HepG2 (cell line): ENCODE results near the gene KLC3. TPM values are rescaled to one million over a fixed set of nuclear protein-coding genes. Genes with fewer than 3 reads are reported as not detected.
A peak's percentile ranks its signal among the peaks of the same experiment; 100 is the strongest.

Experiments
- ATAC-seq: fragments of 200-7000 bp; cut with Tn5 transposase; 3 replicates; pipeline ENCODE4 v1.9.1; 2020; ENCODE audit warnings: mild to moderate bottlenecking, moderate library complexity
- BruUV-seq: library from RNA; stranded (reverse); fragments of 400-500 nt; replicated peaks from 2 replicates; lab custom pipeline; 2021; lab: Mats Ljungman, UMichigan
- CTCF ChIA-PET: fragments of 300-600 bp; formaldehyde crosslinking; extraction: SDS; loops from one replicate; lab custom pipeline; 2021; ENCODE audit warnings: low total read pairs, inconsistent platforms, low intra/inter-chr PET ratio; lab: Yijun Ruan, JAX
- POLR2A ChIA-PET: fragments of 350-600 bp; sonication (Branson Sonifier 250); formaldehyde crosslinking; loops from one replicate; lab custom pipeline; 2020; ENCODE audit warnings: antibody characterized with exemption, inconsistent platforms; lab: Yijun Ruan, JAX
- DNase-seq: peaks from one replicate; pipeline ENCODE4 v3.0.0-alpha.2; 2015; ENCODE audit warnings: low spot score
- FAIRE-seq: peaks from 3 replicates; lab custom pipeline; 2011; peaks lifted over from hg19 to GRCh38; lab: Jason Lieb, UNC
- H2AFZ ChIP-seq: one replicate; pipeline ENCODE4 v1.6.1; 2011; ENCODE audit warnings: low read length, inconsistent platforms
- H3K27ac ChIP-seq: fragments of 300-600 bp; 3 replicates; pipeline ENCODE4 v1.8.0; 2011; ENCODE audit warnings: mixed run types, mild to moderate bottlenecking, mixed read lengths, low read length, inconsistent platforms; ENCODE audit not compliant: insufficient read depth; ENCODE audit errors: extremely low read length
- H3K27me3 ChIP-seq, 2 experiments: fragments of 200-600 bp in 1 of 2; 2 replicates in 1 of 2; 3 replicates in 1 of 2; pipeline versions ENCODE4 v1.6.0 to v1.8.0; 2011; ENCODE audit warnings: low read length in 2 of 2, mild to moderate bottlenecking in 2 of 2, moderate library complexity in 2 of 2, inconsistent platforms in 1 of 2; ENCODE audit not compliant: insufficient read depth in 2 of 2, control insufficient read depth in 1 of 2
- H3K36me3 ChIP-seq, 2 experiments: fragments of 200-600 bp in 1 of 2; replicated peaks in 1 of 2; 2 replicates in 1 of 2; 3 replicates in 1 of 2; pipeline versions ENCODE4 v1.5.1 to v1.8.0; 2011; ENCODE audit warnings: low read length in 2 of 2, inconsistent platforms in 1 of 2; ENCODE audit not compliant: insufficient read depth in 2 of 2, control insufficient read depth in 1 of 2
- H3K4me1 ChIP-seq: 2 replicates; pipeline ENCODE4 v1.5.1; 2012; ENCODE audit warnings: low read length, inconsistent platforms; ENCODE audit not compliant: insufficient read depth
- H3K4me2 ChIP-seq: 2 replicates; pipeline ENCODE4 v1.6.0; 2011; ENCODE audit warnings: low read depth, low read length, inconsistent platforms
- H3K4me3 ChIP-seq, 3 experiments: fragments of 200-600 bp in 1 of 3; sonication (generic), shearing (Covaris generic) in 1 of 3; replicated peaks in 1 of 3; 2 replicates each; pipeline ENCODE4 v1.5.1; 2011 to 2016; ENCODE audit warnings: low read length in 3 of 3, inconsistent platforms in 2 of 3, low read depth in 2 of 3, mild to moderate bottlenecking in 2 of 3, control low read depth in 1 of 3, mixed read lengths in 1 of 3; ENCODE audit not compliant: insufficient read depth in 1 of 3
- H3K79me2 ChIP-seq: one replicate; pipeline ENCODE4 v1.6.1; 2011; ENCODE audit warnings: low read length, inconsistent platforms; ENCODE audit not compliant: insufficient read depth
- H3K9ac ChIP-seq: 2 replicates; pipeline ENCODE4 v1.6.0; 2011; ENCODE audit warnings: mild to moderate bottlenecking, low read depth, low read length, inconsistent platforms; ENCODE audit not compliant: insufficient read depth
- H3K9me3 ChIP-seq: 2 replicates; pipeline ENCODE4 v1.5.1; 2012; ENCODE audit warnings: mild to moderate bottlenecking, low read length
- H4K20me1 ChIP-seq: 2 replicates; pipeline ENCODE4 v1.6.0; 2011; ENCODE audit warnings: inconsistent platforms, mild to moderate bottlenecking, low read length, moderate library complexity; ENCODE audit not compliant: insufficient read depth
- CCDC6 ChIP-seq: sonication (generic); formaldehyde crosslinking; IDR thresholded peaks from 2 replicates; pipeline ENCODE4 v1.8.1; 2022; ENCODE audit warnings: mild to moderate bottlenecking, missing genetic modification reagents, moderate library complexity
- CREM ChIP-seq, 2 experiments: sonication (generic) in 1 of 2; formaldehyde crosslinking in 1 of 2; IDR thresholded peaks; 2 replicates each; pipeline versions ENCODE4 v1.4.0 to v1.6.1; 2016 to 2020; ENCODE audit warnings: antibody characterized with exemption in 1 of 2, mild to moderate bottlenecking in 1 of 2, missing genetic modification reagents in 1 of 2
- ELF3 ChIP-seq: IDR thresholded peaks from 2 replicates; pipeline ENCODE4 v1.6.1; 2016; ENCODE audit warnings: missing genetic modification reagents, missing compliant biosample characterization
- MTA1 ChIP-seq: sonication (generic); formaldehyde crosslinking; IDR thresholded peaks from 2 replicates; pipeline ENCODE4 v1.4.0; 2020; ENCODE audit warnings: missing genetic modification reagents, mild to moderate bottlenecking, borderline replicate concordance
- NFYB ChIP-seq: sonication (generic); formaldehyde crosslinking; IDR thresholded peaks from 2 replicates; pipeline ENCODE4 v1.4.0; 2020; ENCODE audit warnings: missing genetic modification reagents
- NFYC ChIP-seq: IDR thresholded peaks from 2 replicates; pipeline ENCODE4 v1.6.1; 2016; ENCODE audit warnings: missing genetic modification reagents, missing compliant biosample characterization
- RBM39 ChIP-seq: fragments of 200-400 bp; formaldehyde crosslinking; IDR thresholded peaks from one replicate; pipeline ENCODE4 v1.6.1; 2018; ENCODE audit warnings: antibody characterized with exemption, mild to moderate bottlenecking, low read depth, low read length; ENCODE audit not compliant: poor library complexity, severe bottlenecking
- SALL2 ChIP-seq: sonication (generic); formaldehyde crosslinking; IDR thresholded peaks from 2 replicates; pipeline ENCODE4 v1.8.1; 2023; ENCODE audit warnings: mild to moderate bottlenecking, missing genetic modification reagents, inconsistent platforms
- ZFP36 ChIP-seq: fragments of 150-350 bp; IDR thresholded peaks from 2 replicates; pipeline ENCODE4 v1.6.1; 2018; ENCODE audit warnings: borderline replicate concordance, low read length, low read depth; ENCODE audit not compliant: partially characterized antibody
- ZMYM3 ChIP-seq: sonication (generic); formaldehyde crosslinking; IDR thresholded peaks from 2 replicates; pipeline ENCODE4 v1.5.1; 2020; ENCODE audit warnings: mild to moderate bottlenecking, missing genetic modification reagents
- ZNF121 ChIP-seq: sonication (generic); formaldehyde crosslinking; IDR thresholded peaks from 2 replicates; pipeline ENCODE4 v1.5.0; 2020; ENCODE audit warnings: mild to moderate bottlenecking, missing genetic modification reagents
- ZNF460 ChIP-seq: sonication (generic); formaldehyde crosslinking; IDR thresholded peaks from 2 replicates; pipeline ENCODE4 v1.5.1; 2020; ENCODE audit warnings: missing genetic modification reagents, mild to moderate bottlenecking, borderline replicate concordance
- ZNF768 ChIP-seq: sonication (generic); formaldehyde crosslinking; IDR thresholded peaks from 2 replicates; pipeline ENCODE4 v1.4.0; 2020; ENCODE audit warnings: missing genetic modification reagents
- WGBS: methylation state at CpG from one replicate; pipeline ENCODE4 v1.1.6; 2017; ENCODE audit warnings: low lambda C conversion rate; 5-methylcytosine and 5-hydroxymethylcytosine counted together
- in situ Hi-C: cut with HindIII; loops from 2 replicates; pipeline ENCODE4 v1.10.0; 2017; ENCODE audit warnings: low pct_unique_long_range_greater_than_20kb; ENCODE audit not compliant: extremely low pct_ligation_motif_present
- intact Hi-C: fragments of 100-400 bp; cut with micrococcal nuclease; formaldehyde crosslinking; loops from one replicate; pipeline ENCODE4 v1.10.0; 2022; ENCODE audit not compliant: unreplicated experiment
- polyA plus RNA-seq, 8 experiments: library from polyadenylated mRNA; depleted of rRNA in 3 of 8; stranded (reverse) in 7 of 8; unstranded in 1 of 8; fragments of >200 nt; fragmentation: Illumina TruSeq in 4 of 8; extraction: Trizol in 4 of 8; gene quantifications; 2 replicates each; pipeline versions ENCODE4 v1.2.1 to v1.2.3, GENCODE V29; 2011 to 2016; ENCODE audit warnings: low read depth in 4 of 8, missing spikeins in 1 of 8, mixed read lengths in 1 of 8; ENCODE audit not compliant: insufficient read depth in 1 of 8
- total RNA-seq, 5 experiments: library from RNA; depleted of rRNA; stranded (reverse); fragments of >200 nt; fragmentation: Illumina TruSeq; extraction: Trizol; gene quantifications; 2 replicates each; pipeline ENCODE4 v1.2.3, GENCODE V29; 2016; ENCODE audit warnings: low read depth in 1 of 5
- TF ChIP-seq, protein P1 (sequence below): sonication (generic); formaldehyde crosslinking; IDR thresholded peaks from 2 replicates; pipeline ENCODE4 v1.5.0; 2020; ENCODE audit warnings: missing genetic modification reagents

The KLC3 gene
- total and polyA plus RNA-seq, 2 of the 13 experiments (the other 11 are each of a cell fraction or from before 2014, with no cell fraction given) = 0.13 TPM; not detected in 1

DNA sequence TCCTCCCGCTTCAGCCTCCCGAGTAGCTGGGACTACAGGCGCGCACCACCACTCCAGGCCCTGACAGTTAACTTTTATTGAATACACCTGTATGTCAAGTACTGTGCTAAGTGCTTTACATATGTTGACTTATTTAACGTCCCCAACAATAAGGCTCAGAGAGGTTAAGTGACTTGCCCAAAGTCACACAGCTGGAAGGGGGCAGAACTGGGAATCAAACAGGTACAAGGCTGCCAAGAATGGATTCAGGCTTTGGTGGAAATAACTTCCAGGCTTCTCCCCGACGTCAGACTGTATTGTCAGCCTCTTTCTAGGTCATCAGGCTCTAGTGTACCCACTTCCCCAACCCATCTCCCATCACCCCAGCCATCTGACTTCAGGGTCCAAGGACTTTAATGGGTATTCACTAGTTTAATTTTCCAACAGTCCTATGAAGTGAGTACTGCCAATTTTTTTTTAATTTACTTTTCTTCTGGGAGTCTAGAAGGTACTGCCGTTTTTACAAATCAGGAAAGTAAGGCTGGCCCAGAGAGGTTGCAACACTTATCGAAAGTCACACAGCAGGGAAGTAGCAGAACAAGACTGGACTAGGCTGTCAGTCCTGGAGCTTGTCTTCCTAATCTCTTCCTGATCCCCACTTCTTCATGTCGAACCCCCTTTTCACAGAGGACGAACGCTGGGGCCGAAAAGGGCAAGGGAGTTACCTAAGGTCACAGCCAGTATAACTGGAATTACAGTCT, 13.0 kb upstream of the KLC3 start:
- no peaks in the 10 kb centered on the region for H4K20me1 ChIP-seq
- H3K4me3 ChIP-seq = no peak overlapping the region
- no peak overlapping the region for H3K9ac ChIP-seq
- H3K36me3 ChIP-seq = no peaks in the 10 kb centered on the region
- CTCF ChIA-PET = no interaction called here
- H3K79me2 ChIP-seq = no peaks in the 10 kb centered on the region
- no peak for DNase-seq
- intact Hi-C loops = loop anchor here (2.0 kb wide), 1 partner anchor 55 kb away; no protein-coding TSS in a partner anchor
- peak; percentile 91 for TF ChIP-seq ZNF768 (CRISPR knock-in tag)
- 0 out of 2 replicates have a peak, but pooled peaks have one; percentile 27 for TF ChIP-seq ZNF460 (CRISPR knock-in tag)
- TF ChIP-seq RBM39 = no peak
- TF ChIP-seq ZMYM3 (CRISPR knock-in tag) = peak; percentile 67
- TF ChIP-seq ZFP36 = peak; percentile 28
- TF ChIP-seq, all 625 proteins: peak for 4
- in situ Hi-C loops = no loop called here
- Histone ChIP-seq H3K9me3 (no peaks in the 10 kb centered on the region), H3K4me2 (no peak overlapping the region), H3K4me1 (peaks cover 44% of the 10 kb centered on the region), H2AFZ (no peak overlapping the region), H3K27ac (no peak overlapping the region), H3K27me3 (peaks cover 2 to 30% of the 10 kb centered on the region in 2 experiments; a peak in 3 of 5 replicates)
- POLR2A ChIA-PET = no interaction called here
- BruUV-seq = no TSS peak
- 47% methylated on average over 12 of the region's 13 CpGs for WGBS
- ATAC-seq (no peak), FAIRE-seq (no peak)

DNA sequence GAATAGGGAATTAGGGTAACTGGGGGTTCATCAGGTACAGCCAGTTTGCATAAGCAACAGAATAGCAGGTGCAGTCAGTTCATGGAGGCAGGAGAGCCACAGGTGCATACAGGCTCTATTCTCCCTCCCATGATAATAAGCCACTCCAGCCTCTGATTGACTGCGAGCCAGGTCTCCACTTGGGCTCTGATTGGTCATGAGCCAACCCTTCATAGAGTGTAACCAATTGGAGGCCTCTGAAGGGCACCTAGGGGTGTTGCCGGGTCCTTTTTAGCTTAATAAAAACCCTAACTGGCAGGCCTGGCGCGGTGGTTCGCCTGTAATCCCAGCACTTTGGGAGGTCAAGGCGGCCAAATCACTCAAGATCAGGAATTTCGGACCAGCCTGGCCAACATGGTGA, 9.1 kb upstream of the KLC3 start:
- H3K9ac ChIP-seq = no peak overlapping the region
- ChIA-PET CTCF (no interaction called here), POLR2A (no interaction called here)
- intact Hi-C loops = no loop called here
- FAIRE-seq = no peak
- H2AFZ ChIP-seq = no peak overlapping the region
- no peak overlapping the region for H3K4me3 ChIP-seq
- no peaks in the 10 kb centered on the region for H3K79me2 ChIP-seq
- peaks cover 1 to 8% of the 10 kb centered on the region in 2 experiments; a peak in 2 of 5 replicates for H3K27me3 ChIP-seq
- H3K4me2 ChIP-seq = peak overlapping the region; percentile 18; the same call in 1 of the 2 replicates
- H3K4me1 ChIP-seq = peaks cover 36% of the 10 kb centered on the region
- no peaks in the 10 kb centered on the region for H3K36me3 ChIP-seq
- no CpG with 5 or more reads among the region's 7 CpGs for WGBS
- ATAC-seq = peak; percentile 63
- DNase-seq = peak; percentile 22
- no peaks in the 10 kb centered on the region for H3K9me3 ChIP-seq
- H3K27ac ChIP-seq = no peak overlapping the region
- TF ChIP-seq CREM (IDR thresholded peaks at IDR 0.05) = no peak
- TF ChIP-seq CREM (CRISPR knock-in tag; IDR thresholded peaks at IDR 0.05) = no peak
- TF ChIP-seq SALL2 (CRISPR knock-in tag) = no peak
- TF ChIP-seq NFYB (CRISPR knock-in tag) = peak; percentile 59
- no peak for TF ChIP-seq CCDC6 (CRISPR knock-in tag)
- no peak for TF ChIP-seq ZNF121 (CRISPR knock-in tag)
- TF ChIP-seq NFYC (CRISPR knock-in tag) = peak; percentile 51
- TF ChIP-seq ELF3 (CRISPR knock-in tag) = no peak
- TF ChIP-seq, protein P1, sequence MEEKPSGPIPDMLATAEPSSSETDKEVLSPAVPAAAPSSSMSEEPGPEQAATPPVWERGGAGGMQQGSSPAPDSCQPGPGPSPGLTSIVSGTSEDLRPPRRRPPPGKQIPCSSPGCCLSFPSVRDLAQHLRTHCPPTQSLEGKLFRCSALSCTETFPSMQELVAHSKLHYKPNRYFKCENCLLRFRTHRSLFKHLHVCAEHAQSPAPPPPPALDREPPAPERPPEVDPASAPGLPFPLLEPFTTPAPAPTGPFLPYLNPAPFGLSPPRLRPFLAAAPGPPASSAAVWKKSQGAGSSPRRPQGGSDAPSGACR (CRISPR knock-in tag) = no peak
- TF ChIP-seq MTA1 (CRISPR knock-in tag) = no peak
- TF ChIP-seq, all 625 proteins: peak for 2
- no peaks in the 10 kb centered on the region for H4K20me1 ChIP-seq
- in situ Hi-C loops = no loop called here
- no TSS peak for BruUV-seq
